Psoas muscle (tissue), 8 donors: ENCODE data around the gene CYTH4. TPM values are rescaled to one million over a fixed set of nuclear protein-coding genes. Genes with fewer than 3 reads are reported as not detected.
"Not testable (repeated sequence)": the region's sequence is repeated elsewhere in the genome, so short reads cannot be mapped to it uniquely, and the experiment has no call there.

ENCODE experiments used
- ATAC-seq, 4 donors: fragments of 200-7000 bp; cut with Tn5 transposase; one replicate each; pipeline ENCODE4 v1.9.1; 2020; ENCODE audit warnings: moderate library complexity in 3 of 4, mild to moderate bottlenecking in 2 of 4
- DNase-seq, 2 donors: peaks; one replicate each; pipeline ENCODE4 v3.0.0-alpha.2; 2020
- H3K27ac ChIP-seq: fragments of 200-600 bp; one replicate; pipeline ENCODE4 v1.8.0; 2022
- H3K27me3 ChIP-seq, 3 donors: fragments of 200-600 bp in 1 of 3; one replicate each; pipeline versions ENCODE4 v1.6.1 to v1.8.0; 2013 to 2022; ENCODE audit warnings: low read length in 2 of 3, mild to moderate bottlenecking in 2 of 3, moderate library complexity in 1 of 3; ENCODE audit not compliant: insufficient read depth in 3 of 3
- H3K36me3 ChIP-seq, 2 donors: fragments of 200-600 bp in 1 of 2; one replicate each; pipeline versions ENCODE4 v1.6.1 to v1.8.0; 2013 to 2022; ENCODE audit warnings: low read depth in 1 of 2, mild to moderate bottlenecking in 1 of 2, moderate library complexity in 1 of 2; ENCODE audit not compliant: insufficient read depth in 1 of 2
- H3K4me1 ChIP-seq: fragments of 200-600 bp; one replicate; pipeline ENCODE4 v1.8.0; 2022
- H3K4me3 ChIP-seq: fragments of 200-600 bp; one replicate; pipeline ENCODE4 v1.8.0; 2022; ENCODE audit warnings: mild to moderate bottlenecking
- H3K9me3 ChIP-seq: fragments of 200-600 bp; one replicate; pipeline ENCODE4 v1.8.0; 2022
- CTCF ChIP-seq: fragments of 200-600 bp; IDR thresholded peaks from one replicate; pipeline ENCODE4 v1.8.0; 2022; ENCODE audit warnings: antibody characterized with exemption
- WGBS, 3 donors: extraction: QIAGEN DNeasy Blood & Tissue Kit; methylation state at CpG; one replicate each; pipeline versions ENCODE4 v1.1.6 to v1.1.7; 2013; 5-methylcytosine and 5-hydroxymethylcytosine counted together
- intact Hi-C, 2 donors: fragments of 100-400 bp; cut with DNase I; formaldehyde crosslinking; loops; one replicate each; pipeline versions ENCODE4 v1.11.0 to v1.14.2; 2022
- long read RNA-seq, 2 donors: library from polyadenylated mRNA; unstranded; transcript quantifications; one replicate each; pipeline ENCODE4 v2.0.0, GENCODE V29; 2021
- polyA plus RNA-seq, 3 donors: library from polyadenylated mRNA; stranded (reverse); fragments of 200-250 nt; gene quantifications; one replicate each; pipeline ENCODE4 v1.2.3, GENCODE V29; 2013
- total RNA-seq, 4 donors: library from RNA; stranded (reverse); fragmentation: NEBNext Ultra II Directional in 2 of 4; extraction: Animal tissue kit (Norgen Biotek cat#: 25700) in 2 of 4; gene quantifications; one replicate each; pipeline versions ENCODE4 v1.2.1 to v1.2.4, GENCODE V29; 2021 to 2023
- donor health status: healthy with polysubstance abuse.
- donor health status: DM: no; HTN: no; CAD: no; lungs with moderate emphysema.
- donor health status: Bipolar disorder and iron deficiency.
- donor health status: healthy.
- donor health status: DM: yes; HTN: yes; CAD: no.
- donor health status: DM: no; HTN: no; CAD: no.
- donor health status: DM: no; HTN: no; CAD: no.
- donor health status: DM: yes; HTN: yes; CAD: no.

Gene CYTH4
- total RNA-seq: 1 to 10 TPM; 3.0 to 8.5 (median 3.8) TPM
- under 1 TPM; 0.63 to 0.83 (median 0.76) TPM for polyA plus RNA-seq
- long read RNA-seq, donor 1, partial matches to known transcripts: 1 of 2 reads
- long read RNA-seq, donor 1, other reads (novel, unspliced or antisense): 0 of 2 reads
- long read RNA-seq, donor 2, partial matches to known transcripts: 0 of 2 reads
- long read RNA-seq, donor 2, other reads (novel, unspliced or antisense): 0 of 2 reads

- Histone ChIP-seq H3K27ac (no peak within 1 kb of the TSS), H3K4me1 (no peaks in the 10 kb centered on the region), H3K27me3 (peaks cover 0 to 49% (median 17%) of the 10 kb centered on the region in 3 donors), H3K36me3 (no peaks in the 10 kb centered on the region), H3K4me3 (peak within 1 kb of the TSS; percentile 45), H3K9me3 (no peaks in the 10 kb centered on the region)
- peak in 2 of 4 donors; percentile 42 to 46 for ATAC-seq
- DNase-seq: peak; percentile 56 to 75
- intact Hi-C loops: no loop called here
- 32 to 39% (median 37%) methylated on average over 12 of the region's 12 CpGs for WGBS, 3 donors
- no peak for TF ChIP-seq CTCF
Measured at GRCh38 chr22:37282385-37282677, at the start of gene CYTH4. CYTH4 (plus strand) TSS chr22:37282508; CDS start chr22:37282570, 62 bp downstream.

GRCh38 chr22:37233371-37233750 lies 48.9 kb upstream of the CYTH4 start:
- H3K4me3 ChIP-seq, H3K4me1 ChIP-seq, intact Hi-C loops, H3K36me3 ChIP-seq, H3K9me3 ChIP-seq, ATAC-seq, H3K27ac ChIP-seq: not testable (repeated sequence)
- DNase-seq: peak in 1 of 2 donors; percentile 32
- WGBS, 3 donors: 75 to 87% (median 77%) methylated on average over 12 of the region's 12 CpGs
- peaks cover 0 to 54% (median 20%) of the 10 kb centered on the region in 3 donors for H3K27me3 ChIP-seq

- no peak for TF ChIP-seq CTCF
- DNase-seq: peak in 1 of 2 donors; percentile 40
- Histone ChIP-seq H3K4me3 (no peak overlapping the region), H3K9me3 (no peaks in the 10 kb centered on the region), H3K27me3 (peaks cover 0 to 54% (median 21%) of the 10 kb centered on the region in 3 donors), H3K4me1 (no peaks in the 10 kb centered on the region), H3K36me3 (no peaks in the 10 kb centered on the region), H3K27ac (no peak overlapping the region)
- intact Hi-C loops: no loop called here
- no peak for ATAC-seq
- WGBS, 3 donors: 41 to 45% (median 45%) methylated on average over 27 of the region's 27 CpGs
Measured at GRCh38 chr22:37233751-37234631, 48.3 kb upstream of the CYTH4 start.

- no peaks in the 10 kb centered on the region for H3K4me1 ChIP-seq
- ATAC-seq (no peak), DNase-seq (peak in 1 of 2 donors; percentile 8)
- no peaks in the 10 kb centered on the region for H3K9me3 ChIP-seq
- 75 to 78% (median 77%) methylated on average over 16 of the region's 16 CpGs for WGBS, 3 donors
- no peak overlapping the region for H3K27ac ChIP-seq
- TF ChIP-seq CTCF: no peak
- no peak overlapping the region for H3K4me3 ChIP-seq
- H3K27me3 ChIP-seq: peaks cover 0 to 60% (median 24%) of the 10 kb centered on the region in 3 donors
- H3K36me3 ChIP-seq: no peaks in the 10 kb centered on the region
- intact Hi-C loops: no loop called here
Measured at GRCh38 chr22:37234736-37235711, 47.3 kb upstream of the CYTH4 start.
